Measurements from ENCODE around the gene PAGE1.

Gene PAGE1

GRCh38 chrX:49664824-49665223, 31.0 kb downstream of the PAGE1 start:
- H3K4me1 ChIP-seq (ENCODE audit: insufficient read depth, insufficient read length) = no peaks in the 10 kb centered on the region
- no peak for TF ChIP-seq ZNF274 (IDR thresholded peaks at IDR 0.05; ENCODE audit: low read depth, low read length)
- TF ChIP-seq YY1 (IDR thresholded peaks at IDR 0.05; ENCODE audit: insufficient read depth, insufficient read length) = no peak
- TF ChIP-seq SUZ12 (IDR thresholded peaks at IDR 0.05; ENCODE audit: extremely low read depth, insufficient read depth, insufficient read length) = no peak
- H3K4me3 ChIP-seq (ENCODE audit: insufficient read length, low read depth) = no peak overlapping the region
- no peaks in the 10 kb centered on the region for H3K9me3 ChIP-seq (ENCODE audit: insufficient read depth, low read length)
- H3K9ac ChIP-seq (ENCODE audit: insufficient read length, low read depth) = no peak overlapping the region
- no peaks in the 10 kb centered on the region for H3K36me3 ChIP-seq (ENCODE audit: insufficient read depth, insufficient read length, low read length)
- no peaks in the 10 kb centered on the region for H3K27me3 ChIP-seq (ENCODE audit: insufficient read depth, insufficient read length)
- DNase-seq (ENCODE audit: low read depth, low spot score) = no peak

DNA sequence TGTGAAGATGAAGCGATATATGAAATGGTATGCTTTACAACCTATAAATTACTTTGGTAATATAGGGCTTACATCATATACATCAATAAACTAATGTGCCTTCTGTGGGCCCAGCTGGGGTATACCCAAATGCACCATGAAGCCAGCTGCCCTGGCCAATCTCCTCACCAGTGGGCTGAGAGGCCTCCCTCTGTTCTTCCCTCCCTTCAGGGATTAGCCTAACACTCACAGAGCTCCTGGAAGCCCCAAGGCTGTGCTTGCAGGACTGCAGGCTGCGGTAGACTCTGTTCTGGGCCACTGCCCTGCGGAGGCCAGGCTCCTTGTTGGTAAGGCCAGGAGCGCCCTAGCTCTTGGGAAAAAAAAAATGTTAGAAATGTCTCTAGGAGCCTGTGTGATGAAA, 33.9 kb downstream of the PAGE1 start:
- H3K36me3 ChIP-seq (ENCODE audit: insufficient read depth, insufficient read length, low read length) = no peaks in the 10 kb centered on the region
- no peaks in the 10 kb centered on the region for H3K4me1 ChIP-seq (ENCODE audit: insufficient read depth, insufficient read length)
- no peak overlapping the region for H3K9ac ChIP-seq (ENCODE audit: insufficient read length, low read depth)
- H3K27me3 ChIP-seq (ENCODE audit: insufficient read depth, insufficient read length) = no peaks in the 10 kb centered on the region
- no peaks in the 10 kb centered on the region for H3K9me3 ChIP-seq (ENCODE audit: insufficient read depth, low read length)
- no peak for DNase-seq (ENCODE audit: low read depth, low spot score)
- TF ChIP-seq ZNF274 (IDR thresholded peaks at IDR 0.05; ENCODE audit: low read depth, low read length) (no peak), SUZ12 (IDR thresholded peaks at IDR 0.05; ENCODE audit: extremely low read depth, insufficient read depth, insufficient read length) (no peak), YY1 (IDR thresholded peaks at IDR 0.05; ENCODE audit: insufficient read depth, insufficient read length) (no peak)
- no peak overlapping the region for H3K4me3 ChIP-seq (ENCODE audit: insufficient read length, low read depth)

DNA sequence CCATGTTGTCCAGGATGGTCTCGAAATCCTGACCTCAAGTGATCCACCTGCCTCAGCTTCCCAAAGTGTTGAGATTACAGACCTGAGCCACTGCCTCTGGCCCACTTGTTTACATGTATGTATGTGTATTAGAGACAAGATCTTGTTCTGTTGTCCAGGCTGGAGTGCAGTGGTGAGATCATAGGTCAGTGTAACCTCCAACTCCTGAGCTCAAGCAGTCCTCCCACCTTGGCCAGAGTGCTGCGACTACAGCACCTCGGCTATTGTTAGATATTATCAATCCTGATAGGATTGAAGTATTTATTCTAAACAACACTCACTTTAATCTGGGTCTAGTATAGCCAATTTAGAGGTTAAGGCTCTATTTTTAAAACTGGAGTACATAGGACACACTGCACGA, 36.0 kb downstream of the PAGE1 start:
- no peak for DNase-seq (ENCODE audit: low read depth, low spot score)
- no peaks in the 10 kb centered on the region for H3K36me3 ChIP-seq (ENCODE audit: insufficient read depth, insufficient read length, low read length)
- no peaks in the 10 kb centered on the region for H3K4me1 ChIP-seq (ENCODE audit: insufficient read depth, insufficient read length)
- H3K9me3 ChIP-seq (ENCODE audit: insufficient read depth, low read length) = no peaks in the 10 kb centered on the region
- no peaks in the 10 kb centered on the region for H3K27me3 ChIP-seq (ENCODE audit: insufficient read depth, insufficient read length)
- no peak for TF ChIP-seq SUZ12 (IDR thresholded peaks at IDR 0.05; ENCODE audit: extremely low read depth, insufficient read depth, insufficient read length)
- no peak overlapping the region for H3K9ac ChIP-seq (ENCODE audit: insufficient read length, low read depth)
- no peak overlapping the region for H3K4me3 ChIP-seq (ENCODE audit: insufficient read length, low read depth)

DNA sequence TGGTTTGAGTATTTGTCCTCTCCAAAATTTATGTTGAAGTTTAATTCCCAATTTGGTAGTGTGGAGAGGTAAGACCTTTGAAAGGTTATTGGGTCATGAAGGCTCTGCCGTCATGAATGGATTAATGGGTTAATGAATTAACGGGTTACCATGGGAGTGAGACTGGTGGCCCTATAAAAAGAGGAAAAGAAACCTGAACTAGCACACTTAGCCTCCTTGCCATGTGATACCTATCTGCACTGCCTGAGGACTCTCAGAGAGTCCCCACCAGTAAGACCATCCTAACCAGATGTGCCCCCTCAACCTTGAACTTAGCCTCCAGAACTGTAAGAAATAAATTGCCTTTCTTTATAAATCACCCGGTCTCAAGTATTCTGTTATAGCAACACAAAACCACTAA, 39.3 kb downstream of the PAGE1 start:
- TF ChIP-seq SUZ12 (IDR thresholded peaks at IDR 0.05; ENCODE audit: extremely low read depth, insufficient read depth, insufficient read length) (no peak), YY1 (IDR thresholded peaks at IDR 0.05; ENCODE audit: insufficient read depth, insufficient read length) (no peak), ZNF274 (IDR thresholded peaks at IDR 0.05; ENCODE audit: low read depth, low read length) (no peak)
- H3K9me3 ChIP-seq (ENCODE audit: insufficient read depth, low read length) = no peaks in the 10 kb centered on the region
- no peaks in the 10 kb centered on the region for H3K36me3 ChIP-seq (ENCODE audit: insufficient read depth, insufficient read length, low read length)
- no peak for DNase-seq (ENCODE audit: low read depth, low spot score)
- no peak overlapping the region for H3K9ac ChIP-seq (ENCODE audit: insufficient read length, low read depth)
- H3K4me3 ChIP-seq (ENCODE audit: insufficient read length, low read depth) = no peak overlapping the region
- H3K27me3 ChIP-seq (ENCODE audit: insufficient read depth, insufficient read length) = no peaks in the 10 kb centered on the region
- H3K4me1 ChIP-seq (ENCODE audit: insufficient read depth, insufficient read length) = no peaks in the 10 kb centered on the region

DNA sequence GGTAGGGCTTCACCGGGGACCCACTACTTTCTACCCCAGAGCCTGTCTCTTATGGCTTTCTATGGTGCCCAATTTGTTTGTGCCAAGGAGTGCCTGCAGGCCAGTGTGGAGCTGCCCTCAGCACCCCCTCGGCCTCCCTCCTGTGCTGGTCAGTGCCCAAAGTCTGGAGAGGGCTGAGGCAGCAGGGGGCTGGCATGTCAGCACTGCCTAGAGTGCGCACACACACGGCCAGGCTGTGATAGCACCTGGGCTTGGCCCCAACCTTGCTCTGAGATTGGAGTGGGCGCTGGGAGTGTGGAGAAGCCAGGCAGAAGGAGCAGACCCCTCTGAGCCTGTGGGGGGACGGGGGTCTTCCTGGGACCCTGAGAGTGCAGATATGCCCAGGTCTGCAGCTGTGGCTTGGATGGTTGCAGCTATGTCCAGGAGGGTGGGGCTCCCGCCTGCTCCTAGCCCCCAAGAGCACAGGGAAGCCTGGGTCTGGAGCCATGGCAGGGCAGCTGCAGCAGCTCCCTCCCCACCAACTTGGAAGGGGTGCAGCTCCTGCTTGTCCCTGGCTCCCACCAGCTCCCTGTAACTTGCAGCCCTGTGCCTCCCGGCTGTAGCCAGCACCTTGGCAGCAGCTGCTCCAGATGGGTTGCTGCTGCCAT, 50.7 kb downstream of the PAGE1 start:
- H3K9me3 ChIP-seq (ENCODE audit: insufficient read depth, low read length) = no peaks in the 10 kb centered on the region
- no peak overlapping the region for H3K4me3 ChIP-seq (ENCODE audit: insufficient read length, low read depth)
- TF ChIP-seq YY1 (IDR thresholded peaks at IDR 0.05; ENCODE audit: insufficient read depth, insufficient read length) (no peak), ZNF274 (IDR thresholded peaks at IDR 0.05; ENCODE audit: low read depth, low read length) (no peak), SUZ12 (IDR thresholded peaks at IDR 0.05; ENCODE audit: extremely low read depth, insufficient read depth, insufficient read length) (no peak)
- H3K9ac ChIP-seq (ENCODE audit: insufficient read length, low read depth) = no peak overlapping the region
- H3K36me3 ChIP-seq (ENCODE audit: insufficient read depth, insufficient read length, low read length) = no peaks in the 10 kb centered on the region
- no peak for DNase-seq (ENCODE audit: low read depth, low spot score)
- no peaks in the 10 kb centered on the region for H3K4me1 ChIP-seq (ENCODE audit: insufficient read depth, insufficient read length)
- H3K27me3 ChIP-seq (ENCODE audit: insufficient read depth, insufficient read length) = no peaks in the 10 kb centered on the region
